HK-2 (cell line): ENCODE measurements around the gene SMIM22.
A peak's percentile ranks its signal among the peaks of the same experiment; 100 is the strongest.

Experiments used
- DNase-seq: peaks from one replicate; pipeline ENCODE4 v3.0.0-alpha.2; 2018; ENCODE audit not compliant: unreplicated experiment

The SMIM22 gene

GRCh38 chr16:4795181-4795827 lies at the start of gene SMIM22:
SMIM22 (plus strand) TSS chr16:4795369; CDS start chr16:4795735, 366 bp downstream.
- DNase-seq: no peak

GRCh38 chr16:4746215-4746614 lies 49.0 kb upstream of the SMIM22 start:
- no peak for DNase-seq

GRCh38 chr16:4746991-4747574 lies 48.1 kb upstream of the SMIM22 start:
- no peak for DNase-seq

GRCh38 chr16:4747906-4748681 lies 47.1 kb upstream of the SMIM22 start:
- DNase-seq: no peak

GRCh38 chr16:4748682-4749411 lies 46.3 kb upstream of the SMIM22 start:
- no peak for DNase-seq

- no peak for DNase-seq
Measured at GRCh38 chr16:4749700-4750257, 45.4 kb upstream of the SMIM22 start.

GRCh38 chr16:4750896-4751295 lies 44.3 kb upstream of the SMIM22 start:
- no peak for DNase-seq

- DNase-seq: no peak
Measured at GRCh38 chr16:4752351-4753100, 42.6 kb upstream of the SMIM22 start.

GRCh38 chr16:4753227-4753626 lies 41.9 kb upstream of the SMIM22 start:
- DNase-seq: no peak

- DNase-seq: no peak
Measured at GRCh38 chr16:4754865-4755264, 40.3 kb upstream of the SMIM22 start.

GRCh38 chr16:4755687-4756086 lies 39.5 kb upstream of the SMIM22 start:
- no peak for DNase-seq

- no peak for DNase-seq
Measured at GRCh38 chr16:4760221-4760910, 34.8 kb upstream of the SMIM22 start.

- no peak for DNase-seq
Measured at GRCh38 chr16:4762205-4762604, 33.0 kb upstream of the SMIM22 start.

- no peak for DNase-seq
Measured at GRCh38 chr16:4763791-4764190, 31.4 kb upstream of the SMIM22 start.

- no peak for DNase-seq
Measured at GRCh38 chr16:4765511-4766474, 29.4 kb upstream of the SMIM22 start.

GRCh38 chr16:4766875-4767628 lies 28.1 kb upstream of the SMIM22 start, which contains the start of gene ZNF500:
ZNF500 (minus strand) TSS chr16:4767162; CDS start chr16:4765978, 1,184 bp downstream.
- DNase-seq: peak; percentile 91

- no peak for DNase-seq
Measured at GRCh38 chr16:4767872-4768548, 27.2 kb upstream of the SMIM22 start.
